AG09319 (cell line): Measurements from ENCODE around the gene CCN5.
"Not testable (repeated sequence)": the region's sequence is repeated elsewhere in the genome, so short reads cannot be mapped to it uniquely, and the experiment has no call there.

ENCODE experiments used
- DNase-seq: peaks from one replicate; pipeline ENCODE4 v3.0.0-alpha.2; 2010; ENCODE audit warnings: low read depth; ENCODE audit errors: extremely low read depth
- CTCF ChIP-seq: IDR thresholded peaks from 2 replicates; pipeline ENCODE4 v1.5.1; 2011; ENCODE audit warnings: low read depth, mild to moderate bottlenecking, inconsistent platforms, low read length, moderate library complexity

The CCN5 gene

GRCh38 chr20:44691424-44692423, 23.4 kb upstream of the CCN5 start:
- TF ChIP-seq CTCF, result no peak
- peak; percentile 60 for DNase-seq

DNA sequence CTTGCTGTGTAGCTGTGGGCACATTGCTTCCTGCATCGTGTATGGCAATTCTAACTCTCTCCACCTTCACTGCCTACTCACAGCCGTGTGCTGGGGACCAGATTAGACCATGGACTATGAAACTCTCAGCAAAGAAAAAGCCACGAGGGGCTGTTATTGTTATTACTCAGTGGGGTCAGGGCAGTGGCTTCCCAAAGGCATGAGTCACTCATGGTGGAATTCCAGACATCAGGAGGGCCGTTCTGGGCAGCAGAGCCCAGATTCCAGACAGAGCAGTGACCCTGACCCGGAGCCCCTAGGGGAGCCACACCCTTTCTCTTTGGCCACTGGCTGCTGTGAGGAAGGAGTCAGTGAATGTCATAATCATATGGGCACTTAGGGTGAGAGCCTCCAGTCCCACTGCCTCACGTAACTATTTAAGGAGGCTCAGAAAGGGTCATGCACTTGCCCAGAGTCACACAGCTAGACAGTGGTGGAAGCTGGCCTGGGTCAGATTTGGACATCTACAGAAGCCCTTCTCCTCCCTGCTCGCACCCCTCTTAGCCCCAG, 22.2 kb upstream of the CCN5 start:
- no peak for TF ChIP-seq CTCF
- peak; percentile 85 for DNase-seq

DNA sequence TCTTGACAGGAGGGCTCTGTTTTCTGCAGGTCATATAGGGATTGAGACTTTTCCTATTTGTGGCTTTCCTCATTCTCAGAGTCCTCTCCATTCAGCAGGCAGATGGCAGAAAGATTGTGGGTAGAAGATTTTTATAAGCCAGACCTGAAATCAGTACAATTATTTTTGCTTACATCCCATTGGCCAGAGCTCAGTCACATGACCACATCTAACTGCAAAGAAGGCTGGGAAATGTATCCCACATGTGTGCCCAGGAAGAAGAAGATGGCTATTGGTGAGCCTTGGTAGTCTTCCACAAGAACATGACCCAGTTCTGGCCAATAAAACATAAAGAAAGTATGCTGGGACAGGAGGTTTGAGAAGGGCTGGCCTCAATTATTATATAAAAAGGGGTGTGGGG, 21.5 kb upstream of the CCN5 start:
- no peak for TF ChIP-seq CTCF
- no peak for DNase-seq

DNA sequence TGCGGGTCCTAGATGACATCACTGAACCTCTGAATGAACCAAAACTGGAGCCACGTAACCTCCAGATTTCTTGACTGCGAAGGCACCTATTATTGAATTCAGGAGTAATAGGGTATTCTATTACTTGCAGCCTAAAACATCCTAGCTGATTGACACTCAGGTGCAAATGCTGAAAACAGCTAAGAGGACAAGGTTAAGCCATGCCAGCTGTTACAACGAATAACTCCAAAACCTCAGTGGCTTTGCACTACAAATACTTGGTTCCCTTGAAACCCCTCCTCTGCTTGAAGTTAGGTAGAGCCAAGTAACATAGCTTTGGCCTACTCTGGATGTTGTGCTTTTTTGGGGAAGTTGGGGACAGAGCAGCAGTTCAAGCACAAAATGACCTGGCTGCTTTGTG, 21.0 kb upstream of the CCN5 start:
- no peak for DNase-seq
- no peak for TF ChIP-seq CTCF

DNA sequence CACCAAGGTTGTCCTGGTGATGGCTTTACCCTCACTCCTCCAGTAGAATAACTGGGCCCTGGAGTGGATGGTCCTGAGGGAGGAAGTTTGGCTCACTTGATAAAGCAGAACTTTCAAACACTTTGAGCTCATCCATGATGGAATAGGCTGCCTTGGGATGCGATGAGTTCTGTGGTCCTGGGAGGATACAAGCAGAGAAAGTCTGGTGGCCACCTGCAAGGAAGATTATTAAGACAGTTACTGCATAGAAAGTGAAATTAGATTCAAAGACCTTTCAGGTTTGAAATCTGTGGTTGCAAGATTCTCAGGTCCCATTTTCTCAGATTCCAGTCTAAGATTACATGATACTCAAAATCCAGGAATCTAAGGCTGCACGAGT, 19.9 kb upstream of the CCN5 start:
- TF ChIP-seq CTCF, result no peak
- no peak for DNase-seq

DNA sequence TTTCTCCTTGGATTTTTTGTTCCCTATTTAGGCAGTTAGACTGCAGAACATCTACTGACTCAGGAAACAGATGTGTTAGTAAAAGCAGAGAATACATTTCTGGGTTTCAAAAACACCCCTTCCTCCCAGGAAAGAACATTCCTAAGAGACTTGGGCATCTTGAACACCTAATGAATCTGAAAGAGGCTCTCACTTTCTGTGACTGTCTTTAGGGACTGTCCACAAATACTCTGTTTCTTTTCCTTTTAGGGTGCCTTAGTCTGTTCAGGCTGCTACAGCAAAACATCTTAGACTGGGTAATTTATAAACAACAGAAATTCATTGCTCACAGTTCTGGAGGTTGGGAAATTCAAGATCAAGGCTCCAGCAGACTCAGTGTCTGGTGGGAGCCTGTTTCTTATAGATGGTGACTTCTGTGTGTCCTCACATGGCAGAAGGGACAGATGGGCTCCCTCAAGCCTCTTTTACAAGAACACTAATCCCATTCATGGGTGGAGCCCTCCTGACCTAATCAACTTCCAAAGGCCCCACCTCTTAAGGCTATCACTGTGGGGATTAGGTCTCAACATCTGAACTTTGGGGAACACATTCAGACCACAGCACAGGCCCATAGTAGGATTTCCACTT, 19.4 kb upstream of the CCN5 start:
- TF ChIP-seq CTCF, result no peak
- no peak for DNase-seq

- no peak for DNase-seq
- TF ChIP-seq CTCF, result no peak
These were observed 18.9 kb upstream of the CCN5 start for GRCh38 chr20:44696315-44696714.

DNA sequence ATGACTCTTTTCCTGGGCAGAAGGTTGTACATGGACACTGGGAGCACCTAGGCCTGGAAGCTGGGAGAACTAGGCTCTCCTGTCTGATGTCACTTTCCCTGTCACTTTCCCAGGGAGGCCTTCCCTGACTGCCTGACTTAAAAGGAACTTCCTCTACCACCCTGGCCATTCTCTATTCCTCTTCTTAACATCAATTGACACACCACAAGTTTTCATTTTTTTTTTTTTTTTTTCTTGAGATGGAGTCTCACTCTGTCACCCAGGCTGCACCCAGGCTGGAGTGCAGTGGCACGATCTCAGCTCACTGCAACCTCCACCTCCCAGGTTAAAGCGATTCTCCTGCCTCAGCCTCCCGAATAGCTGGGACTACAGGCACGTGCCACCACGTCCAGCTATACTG, 18.1 kb upstream of the CCN5 start:
- DNase-seq, result not testable (repeated sequence)
